SK-N-SH treated with all-trans-retinoic acid at 6 μM for 48 hours (cell line): ENCODE measurements around the gene SV2B.

Source experiments
- ATAC-seq: fragments of 200-7000 bp; cut with Tn5 transposase; 3 replicates; pipeline ENCODE4 v1.9.1; 2020; ENCODE audit warnings: mild to moderate bottlenecking, moderate library complexity
- ARNTL ChIP-seq: fragments of 450-650 bp; formaldehyde crosslinking; IDR thresholded peaks from 2 replicates; pipeline ENCODE4 v1.5.0; 2020; ENCODE audit warnings: low read depth, mild to moderate bottlenecking, moderate library complexity, borderline replicate concordance
- ESRRG ChIP-seq: fragments of 250-450 bp; sonication (Bioruptor Pico); IDR thresholded peaks from 2 replicates; pipeline ENCODE4 v1.6.1; 2021; ENCODE audit warnings: mild to moderate bottlenecking
- GLIS3 ChIP-seq: fragments of 250-450 bp; sonication (Bioruptor Pico); IDR thresholded peaks from 2 replicates; pipeline ENCODE4 v1.5.0; 2020; ENCODE audit warnings: mild to moderate bottlenecking, moderate library complexity
- ISL1 ChIP-seq: fragments of 250-450 bp; sonication (Bioruptor Pico); IDR thresholded peaks from 2 replicates; pipeline ENCODE4 v2.1.2; 2022; ENCODE audit warnings: mild to moderate bottlenecking, moderate library complexity
- OSR1 ChIP-seq: fragments of 250-450 bp; sonication (Bioruptor Pico); IDR thresholded peaks from 2 replicates; pipeline ENCODE4 v1.8.0; 2022; ENCODE audit warnings: moderate library complexity, mild to moderate bottlenecking, inconsistent platforms
- PPARA ChIP-seq: fragments of 250-450 bp; sonication (Bioruptor Pico); IDR thresholded peaks from 2 replicates; pipeline ENCODE4 v1.5.0; 2020; ENCODE audit warnings: mild to moderate bottlenecking, borderline replicate concordance
- RARB ChIP-seq: fragments of 250-450 bp; sonication (Bioruptor Pico); IDR thresholded peaks from 2 replicates; pipeline ENCODE4 v1.8.0; 2021; ENCODE audit warnings: mild to moderate bottlenecking, moderate library complexity
- TCF4 ChIP-seq: fragments of 250-450 bp; sonication (Bioruptor Pico); IDR thresholded peaks from 2 replicates; pipeline ENCODE4 v1.8.0; 2021; ENCODE audit warnings: mild to moderate bottlenecking, moderate library complexity, borderline replicate concordance
- ZFP30 ChIP-seq: fragments of 450-650 bp; formaldehyde crosslinking; IDR thresholded peaks from 2 replicates; pipeline ENCODE4 v1.5.0; 2022; ENCODE audit warnings: mild to moderate bottlenecking, moderate library complexity
- ZNF565 ChIP-seq: fragments of 450-650 bp; formaldehyde crosslinking; conservative IDR thresholded peaks from 2 replicates; pipeline ENCODE4 v1.5.0; 2020; ENCODE audit warnings: low read depth, mild to moderate bottlenecking, moderate library complexity
- ZNF70 ChIP-seq: fragments of 450-650 bp; formaldehyde crosslinking; IDR thresholded peaks from 2 replicates; pipeline ENCODE4 v1.5.0; 2020; ENCODE audit warnings: mild to moderate bottlenecking, moderate library complexity
- ZNF8 ChIP-seq: fragments of 450-650 bp; formaldehyde crosslinking; IDR thresholded peaks from 2 replicates; pipeline ENCODE4 v1.5.0; 2020; ENCODE audit warnings: mild to moderate bottlenecking, moderate library complexity
- TF ChIP-seq, protein P1 (sequence below): fragments of 250-450 bp; sonication (Bioruptor Pico); IDR thresholded peaks from 2 replicates; pipeline ENCODE4 v1.5.1; 2020; ENCODE audit warnings: low read depth, mild to moderate bottlenecking, moderate library complexity
- TF ChIP-seq, protein P2 (sequence below): fragments of 250-450 bp; sonication (Bioruptor Pico); IDR thresholded peaks from 2 replicates; pipeline ENCODE4 v1.5.0; 2020; ENCODE audit warnings: mild to moderate bottlenecking, moderate library complexity
- TF ChIP-seq, protein P3 (sequence below): fragments of 250-450 bp; sonication (Bioruptor Pico); IDR thresholded peaks from 2 replicates; pipeline ENCODE4 v1.8.0; 2021; ENCODE audit warnings: low read depth, mild to moderate bottlenecking, moderate library complexity, borderline replicate concordance
- TF ChIP-seq, protein P4 (sequence below): fragments of 250-450 bp; sonication (Bioruptor Pico); IDR thresholded peaks from 2 replicates; pipeline ENCODE4 v1.8.0; 2020; ENCODE audit warnings: mild to moderate bottlenecking, moderate library complexity, borderline replicate concordance

SV2B gene

DNA sequence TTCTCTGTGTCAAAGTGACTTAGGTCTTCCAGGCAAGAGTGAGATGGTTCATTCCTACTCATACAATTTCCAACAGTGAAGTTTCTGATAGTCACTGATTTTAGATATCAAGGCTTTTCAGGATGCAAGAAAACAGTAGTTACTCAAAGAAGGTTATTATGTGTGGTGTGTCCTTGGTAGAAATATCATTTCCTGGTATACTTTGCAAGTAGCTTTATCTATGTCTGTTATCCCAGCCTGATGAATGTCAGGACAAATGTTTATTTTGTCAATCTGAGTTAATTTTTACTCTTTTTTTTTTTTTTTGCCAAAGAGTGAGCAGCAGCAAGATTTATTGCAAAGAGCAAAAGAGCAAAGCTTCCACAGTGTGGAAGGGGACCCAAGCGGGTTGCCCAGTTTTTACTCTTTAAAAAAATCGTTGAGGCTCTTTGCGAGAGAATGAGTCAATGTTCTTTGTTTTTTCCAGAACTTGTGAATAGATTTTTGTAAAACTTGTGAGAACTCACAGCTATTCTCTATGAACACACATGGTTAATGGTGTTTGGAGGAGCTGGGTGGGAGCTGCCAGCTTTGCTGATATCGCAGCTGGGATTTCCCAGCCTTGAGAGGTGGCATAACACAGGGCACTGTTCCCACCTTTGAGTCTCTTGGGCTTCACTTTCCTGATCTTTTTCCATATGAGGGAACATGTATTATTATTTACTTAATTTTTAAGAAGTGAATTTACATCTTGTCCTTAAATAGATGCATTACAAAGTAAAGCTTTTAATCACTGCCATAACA lies 51.9 kb downstream of the SV2B start:
- ATAC-seq, result no peak
- no peak for TF ChIP-seq ESRRG
- no peak for TF ChIP-seq ZNF70 (CRISPR knock-in tag)

DNA sequence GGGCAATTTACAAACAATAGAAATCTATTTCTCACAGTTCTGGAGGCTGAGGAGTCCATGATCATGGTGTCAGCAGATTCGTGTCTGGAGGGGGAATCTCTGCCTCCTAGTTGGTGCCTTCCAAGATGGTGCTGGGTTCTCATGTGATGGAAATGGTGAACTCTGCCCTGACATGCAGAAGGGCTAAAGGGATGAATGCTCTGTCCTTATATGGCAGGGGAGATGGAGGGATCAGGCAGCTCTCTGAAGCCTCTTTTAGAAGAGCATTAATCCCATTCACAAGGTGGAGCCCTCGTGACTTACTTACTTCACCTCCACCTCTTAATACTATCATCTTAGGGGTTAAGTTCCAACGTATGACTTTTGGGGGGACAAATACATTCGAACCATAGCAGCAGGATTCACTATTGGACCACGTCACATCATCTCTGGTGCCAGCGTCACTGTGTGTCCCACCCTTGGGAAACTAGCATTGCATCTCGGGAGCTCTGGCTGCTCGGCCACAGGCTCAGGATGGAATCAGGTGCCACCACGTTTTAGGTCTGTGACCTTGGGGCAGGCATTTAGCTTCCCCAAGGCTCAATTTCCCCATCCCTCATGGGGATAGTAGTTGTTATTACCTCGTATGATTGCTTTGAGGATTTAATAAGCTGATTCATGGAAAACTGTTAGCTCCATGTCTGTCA lies 53.0 kb downstream of the SV2B start:
- TF ChIP-seq, protein P1, sequence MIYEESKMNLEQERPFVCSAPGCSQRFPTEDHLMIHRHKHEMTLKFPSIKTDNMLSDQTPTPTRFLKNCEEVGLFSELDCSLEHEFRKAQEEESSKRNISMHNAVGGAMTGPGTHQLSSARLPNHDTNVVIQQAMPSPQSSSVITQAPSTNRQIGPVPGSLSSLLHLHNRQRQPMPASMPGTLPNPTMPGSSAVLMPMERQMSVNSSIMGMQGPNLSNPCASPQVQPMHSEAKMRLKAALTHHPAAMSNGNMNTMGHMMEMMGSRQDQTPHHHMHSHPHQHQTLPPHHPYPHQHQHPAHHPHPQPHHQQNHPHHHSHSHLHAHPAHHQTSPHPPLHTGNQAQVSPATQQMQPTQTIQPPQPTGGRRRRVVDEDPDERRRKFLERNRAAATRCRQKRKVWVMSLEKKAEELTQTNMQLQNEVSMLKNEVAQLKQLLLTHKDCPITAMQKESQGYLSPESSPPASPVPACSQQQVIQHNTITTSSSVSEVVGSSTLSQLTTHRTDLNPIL (CRISPR knock-in tag), result no peak
- TF ChIP-seq ISL1 (CRISPR knock-in tag) (no peak), ARNTL (CRISPR knock-in tag) (no peak), PPARA (no peak), OSR1 (CRISPR knock-in tag) (no peak), GLIS3 (CRISPR knock-in tag) (no peak), ESRRG (no peak)
- TF ChIP-seq, protein P2, sequence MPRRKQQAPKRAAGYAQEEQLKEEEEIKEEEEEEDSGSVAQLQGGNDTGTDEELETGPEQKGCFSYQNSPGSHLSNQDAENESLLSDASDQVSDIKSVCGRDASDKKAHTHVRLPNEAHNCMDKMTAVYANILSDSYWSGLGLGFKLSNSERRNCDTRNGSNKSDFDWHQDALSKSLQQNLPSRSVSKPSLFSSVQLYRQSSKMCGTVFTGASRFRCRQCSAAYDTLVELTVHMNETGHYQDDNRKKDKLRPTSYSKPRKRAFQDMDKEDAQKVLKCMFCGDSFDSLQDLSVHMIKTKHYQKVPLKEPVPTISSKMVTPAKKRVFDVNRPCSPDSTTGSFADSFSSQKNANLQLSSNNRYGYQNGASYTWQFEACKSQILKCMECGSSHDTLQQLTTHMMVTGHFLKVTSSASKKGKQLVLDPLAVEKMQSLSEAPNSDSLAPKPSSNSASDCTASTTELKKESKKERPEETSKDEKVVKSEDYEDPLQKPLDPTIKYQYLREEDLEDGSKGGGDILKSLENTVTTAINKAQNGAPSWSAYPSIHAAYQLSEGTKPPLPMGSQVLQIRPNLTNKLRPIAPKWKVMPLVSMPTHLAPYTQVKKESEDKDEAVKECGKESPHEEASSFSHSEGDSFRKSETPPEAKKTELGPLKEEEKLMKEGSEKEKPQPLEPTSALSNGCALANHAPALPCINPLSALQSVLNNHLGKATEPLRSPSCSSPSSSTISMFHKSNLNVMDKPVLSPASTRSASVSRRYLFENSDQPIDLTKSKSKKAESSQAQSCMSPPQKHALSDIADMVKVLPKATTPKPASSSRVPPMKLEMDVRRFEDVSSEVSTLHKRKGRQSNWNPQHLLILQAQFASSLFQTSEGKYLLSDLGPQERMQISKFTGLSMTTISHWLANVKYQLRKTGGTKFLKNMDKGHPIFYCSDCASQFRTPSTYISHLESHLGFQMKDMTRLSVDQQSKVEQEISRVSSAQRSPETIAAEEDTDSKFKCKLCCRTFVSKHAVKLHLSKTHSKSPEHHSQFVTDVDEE (CRISPR knock-in tag), result no peak
- no peak for ATAC-seq

- no peak for TF ChIP-seq OSR1 (CRISPR knock-in tag)
- no peak for TF ChIP-seq ZNF8
- no peak for TF ChIP-seq ZNF70 (CRISPR knock-in tag)
- TF ChIP-seq, protein P3, sequence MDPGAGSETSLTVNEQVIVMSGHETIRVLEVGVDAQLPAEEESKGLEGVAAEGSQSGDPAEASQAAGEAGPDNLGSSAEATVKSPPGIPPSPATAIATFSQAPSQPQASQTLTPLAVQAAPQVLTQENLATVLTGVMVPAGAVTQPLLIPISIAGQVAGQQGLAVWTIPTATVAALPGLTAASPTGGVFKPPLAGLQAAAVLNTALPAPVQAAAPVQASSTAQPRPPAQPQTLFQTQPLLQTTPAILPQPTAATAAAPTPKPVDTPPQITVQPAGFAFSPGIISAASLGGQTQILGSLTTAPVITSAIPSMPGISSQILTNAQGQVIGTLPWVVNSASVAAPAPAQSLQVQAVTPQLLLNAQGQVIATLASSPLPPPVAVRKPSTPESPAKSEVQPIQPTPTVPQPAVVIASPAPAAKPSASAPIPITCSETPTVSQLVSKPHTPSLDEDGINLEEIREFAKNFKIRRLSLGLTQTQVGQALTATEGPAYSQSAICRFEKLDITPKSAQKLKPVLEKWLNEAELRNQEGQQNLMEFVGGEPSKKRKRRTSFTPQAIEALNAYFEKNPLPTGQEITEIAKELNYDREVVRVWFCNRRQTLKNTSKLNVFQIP, result no peak
- no peak for TF ChIP-seq ZNF565
- no peak for TF ChIP-seq TCF4 (CRISPR knock-in tag)
- no peak for TF ChIP-seq ZFP30 (CRISPR knock-in tag)
- TF ChIP-seq, protein P2 (CRISPR knock-in tag), result no peak
- no peak for TF ChIP-seq RARB (CRISPR knock-in tag)
- TF ChIP-seq PPARA, result no peak
- TF ChIP-seq ESRRG, result no peak
- TF ChIP-seq, protein P4, sequence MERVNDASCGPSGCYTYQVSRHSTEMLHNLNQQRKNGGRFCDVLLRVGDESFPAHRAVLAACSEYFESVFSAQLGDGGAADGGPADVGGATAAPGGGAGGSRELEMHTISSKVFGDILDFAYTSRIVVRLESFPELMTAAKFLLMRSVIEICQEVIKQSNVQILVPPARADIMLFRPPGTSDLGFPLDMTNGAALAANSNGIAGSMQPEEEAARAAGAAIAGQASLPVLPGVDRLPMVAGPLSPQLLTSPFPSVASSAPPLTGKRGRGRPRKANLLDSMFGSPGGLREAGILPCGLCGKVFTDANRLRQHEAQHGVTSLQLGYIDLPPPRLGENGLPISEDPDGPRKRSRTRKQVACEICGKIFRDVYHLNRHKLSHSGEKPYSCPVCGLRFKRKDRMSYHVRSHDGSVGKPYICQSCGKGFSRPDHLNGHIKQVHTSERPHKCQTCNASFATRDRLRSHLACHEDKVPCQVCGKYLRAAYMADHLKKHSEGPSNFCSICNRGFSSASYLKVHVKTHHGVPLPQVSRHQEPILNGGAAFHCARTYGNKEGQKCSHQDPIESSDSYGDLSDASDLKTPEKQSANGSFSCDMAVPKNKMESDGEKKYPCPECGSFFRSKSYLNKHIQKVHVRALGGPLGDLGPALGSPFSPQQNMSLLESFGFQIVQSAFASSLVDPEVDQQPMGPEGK (CRISPR knock-in tag), result no peak
- no peak for ATAC-seq
Measured at GRCh38 chr15:91153954-91154353, 53.9 kb downstream of the SV2B start.
